ENCODE results near the gene SNU13.
"Not testable (repeated sequence)": the region's sequence is repeated elsewhere in the genome, so short reads cannot be mapped to it uniquely, and the experiment has no call there.

Gene SNU13

DNA sequence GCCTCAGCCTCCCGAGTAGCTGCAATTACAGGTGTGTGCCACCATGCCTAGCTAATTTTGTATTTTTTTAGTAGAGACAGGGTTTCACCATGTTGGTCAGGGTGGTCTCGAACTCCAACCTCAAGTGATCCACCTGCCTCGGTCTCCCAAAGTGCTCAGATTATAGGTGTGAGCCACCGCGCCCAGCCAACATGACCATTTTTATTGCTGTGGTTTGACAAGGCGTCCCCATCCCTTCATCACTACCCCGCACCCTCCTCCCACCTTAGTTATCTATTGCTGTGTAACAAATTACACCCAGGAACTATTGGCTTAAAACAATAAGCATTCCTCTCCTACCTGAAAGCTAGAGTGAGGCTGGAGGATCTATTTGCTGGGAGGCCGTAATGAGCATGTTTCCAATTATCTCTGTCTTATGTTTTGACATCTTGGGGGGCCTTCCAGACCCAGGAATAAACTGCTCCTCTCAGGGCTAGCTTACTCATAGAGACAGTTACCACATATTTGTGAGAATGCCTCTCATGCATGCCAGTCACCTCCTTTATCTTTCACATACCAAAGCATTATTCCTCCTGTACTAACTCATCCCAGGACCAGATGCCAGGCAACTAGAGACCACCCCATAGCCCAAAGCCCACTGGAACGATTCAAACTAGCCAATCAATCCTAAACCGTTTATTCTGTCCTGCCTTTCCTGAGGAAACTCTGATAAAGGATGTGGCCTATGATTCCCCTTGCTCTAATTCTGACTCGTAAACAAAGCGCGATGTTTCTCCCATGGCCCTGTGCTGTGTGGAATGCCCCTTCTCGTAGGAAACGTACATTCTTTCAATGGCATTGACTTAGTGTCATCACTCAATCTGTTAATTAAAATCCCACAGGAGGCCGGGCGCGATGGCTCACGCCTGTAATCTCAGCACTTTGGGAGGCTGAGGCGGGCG is 19.4 kb downstream of the SNU13 start:
- Mint-ChIP-seq H3K4me3 (no peak overlapping the region), H3K27ac (no peak overlapping the region), H3K9me3 (no peaks in the 10 kb centered on the region), H3K4me1 (peaks cover 4 to 10% of the 10 kb centered on the region in 2 donors), H3K36me3 (peaks cover 16 to 43% of the 10 kb centered on the region in 2 donors), H3K27me3 (no peaks in the 10 kb centered on the region)
- DNase-seq (no peak), ATAC-seq (replicated peaks) (no peak)

DNA sequence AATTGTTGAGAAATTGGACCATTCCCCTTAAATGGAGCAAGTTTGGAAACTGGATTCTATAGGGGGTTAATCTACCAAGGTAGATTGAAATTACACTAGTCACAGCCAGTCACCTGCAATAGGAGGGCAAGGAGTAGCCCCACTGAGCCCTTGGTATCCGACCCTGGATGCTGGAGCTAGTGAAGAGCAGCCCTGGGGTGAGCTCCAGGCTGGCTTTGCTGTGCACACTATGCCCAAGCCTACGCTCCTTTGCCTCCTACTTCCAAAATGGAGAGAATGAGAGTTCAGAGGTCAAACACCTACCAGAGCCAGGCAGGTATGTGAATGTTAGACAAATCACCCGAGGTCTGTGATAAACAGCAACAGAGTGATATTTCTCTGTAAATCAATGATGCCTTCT is 23.7 kb downstream of the SNU13 start:
- no peak for ATAC-seq (replicated peaks)
- no peaks in the 10 kb centered on the region for H3K9me3 Mint-ChIP-seq
- DNase-seq = no peak
- peaks cover 37 to 47% of the 10 kb centered on the region in 2 donors for H3K36me3 Mint-ChIP-seq
- peaks cover 2 to 8% of the 10 kb centered on the region in 2 donors for H3K4me1 Mint-ChIP-seq
- H3K27me3 Mint-ChIP-seq = no peaks in the 10 kb centered on the region
- H3K27ac Mint-ChIP-seq = peak overlapping the region; percentile 20
- H3K4me3 Mint-ChIP-seq = no peak overlapping the region

- H3K4me3 Mint-ChIP-seq = no peak overlapping the region
- peaks cover 2 to 8% of the 10 kb centered on the region in 2 donors for H3K4me1 Mint-ChIP-seq
- H3K27ac Mint-ChIP-seq = peak overlapping the region; percentile 59
- H3K9me3 Mint-ChIP-seq = no peaks in the 10 kb centered on the region
- H3K36me3 Mint-ChIP-seq = peaks cover 39 to 47% of the 10 kb centered on the region in 2 donors
- no peaks in the 10 kb centered on the region for H3K27me3 Mint-ChIP-seq
- DNase-seq = no peak
- no peak for ATAC-seq (replicated peaks)
Observed at GRCh38 chr22:41664490-41664889, 24.2 kb downstream of the SNU13 start.

DNA sequence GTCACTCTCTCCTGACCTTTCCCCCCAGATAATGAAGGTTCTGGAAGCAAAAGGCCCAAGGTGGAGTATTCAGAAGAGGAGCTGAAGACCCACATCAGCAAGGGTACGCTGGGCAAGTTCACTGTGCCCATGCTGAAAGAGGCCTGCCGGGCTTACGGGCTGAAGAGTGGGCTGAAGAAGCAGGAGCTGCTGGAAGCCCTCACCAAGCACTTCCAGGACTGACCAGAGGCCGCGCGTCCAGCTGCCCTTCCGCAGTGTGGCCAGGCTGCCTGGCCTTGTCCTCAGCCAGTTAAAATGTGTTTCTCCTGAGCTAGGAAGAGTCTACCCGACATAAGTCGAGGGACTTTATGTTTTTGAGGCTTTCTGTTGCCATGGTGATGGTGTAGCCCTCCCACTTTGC is 25.1 kb downstream of the SNU13 start:
- H3K9me3 Mint-ChIP-seq; H3K4me1 Mint-ChIP-seq; H3K27me3 Mint-ChIP-seq; H3K4me3 Mint-ChIP-seq; DNase-seq; ATAC-seq (replicated peaks): not testable (repeated sequence)
- Mint-ChIP-seq H3K27ac (peak overlapping the region; percentile 56), H3K36me3 (peaks cover 36 to 42% of the 10 kb centered on the region in 2 donors)

- H3K36me3 Mint-ChIP-seq = peaks cover 32 to 48% of the 10 kb centered on the region in 2 donors
Observed at GRCh38 chr22:41661713-41662112, 27.0 kb downstream of the SNU13 start.

GRCh38 chr22:41661088-41661487 is 27.6 kb downstream of the SNU13 start:
- H3K27me3 Mint-ChIP-seq = no peaks in the 10 kb centered on the region
- ATAC-seq (replicated peaks) = no peak
- H3K4me3 Mint-ChIP-seq = no peak overlapping the region
- peaks cover 32 to 48% of the 10 kb centered on the region in 2 donors for H3K36me3 Mint-ChIP-seq
- H3K9me3 Mint-ChIP-seq = no peaks in the 10 kb centered on the region
- no peaks in the 10 kb centered on the region for H3K4me1 Mint-ChIP-seq
- peak overlapping the region; percentile 2 for H3K27ac Mint-ChIP-seq
- no peak for DNase-seq

More at GRCh38 chr22:41661713-41662112, 27.0 kb downstream of the SNU13 start:
- DNase-seq = no peak
- no peaks in the 10 kb centered on the region for H3K9me3 Mint-ChIP-seq
- H3K27ac Mint-ChIP-seq = peak overlapping the region; percentile 2
- H3K4me3 Mint-ChIP-seq = no peak overlapping the region
- H3K27me3 Mint-ChIP-seq = no peaks in the 10 kb centered on the region
- no peak for ATAC-seq (replicated peaks)
- H3K4me1 Mint-ChIP-seq = peaks cover 0 to 2% of the 10 kb centered on the region in 2 donors

- Mint-ChIP-seq H3K27me3 (no peaks in the 10 kb centered on the region), H3K4me1 (no peaks in the 10 kb centered on the region), H3K4me3 (no peak overlapping the region), H3K27ac (peak overlapping the region; percentile 6), H3K9me3 (no peaks in the 10 kb centered on the region), H3K36me3 (peaks cover 33 to 48% of the 10 kb centered on the region in 2 donors)
- DNase-seq (no peak), ATAC-seq (replicated peaks) (no peak)
Observed at GRCh38 chr22:41660416-41660815, 28.3 kb downstream of the SNU13 start.

- no peak for ATAC-seq (replicated peaks)
- Mint-ChIP-seq H3K27ac (no peak overlapping the region), H3K27me3 (no peaks in the 10 kb centered on the region), H3K4me1 (no peaks in the 10 kb centered on the region), H3K9me3 (no peaks in the 10 kb centered on the region), H3K36me3 (peaks cover 30 to 44% of the 10 kb centered on the region in 2 donors), H3K4me3 (no peak overlapping the region)
- no peak for DNase-seq
Observed at GRCh38 chr22:41659941-41660340, 28.7 kb downstream of the SNU13 start.

DNA sequence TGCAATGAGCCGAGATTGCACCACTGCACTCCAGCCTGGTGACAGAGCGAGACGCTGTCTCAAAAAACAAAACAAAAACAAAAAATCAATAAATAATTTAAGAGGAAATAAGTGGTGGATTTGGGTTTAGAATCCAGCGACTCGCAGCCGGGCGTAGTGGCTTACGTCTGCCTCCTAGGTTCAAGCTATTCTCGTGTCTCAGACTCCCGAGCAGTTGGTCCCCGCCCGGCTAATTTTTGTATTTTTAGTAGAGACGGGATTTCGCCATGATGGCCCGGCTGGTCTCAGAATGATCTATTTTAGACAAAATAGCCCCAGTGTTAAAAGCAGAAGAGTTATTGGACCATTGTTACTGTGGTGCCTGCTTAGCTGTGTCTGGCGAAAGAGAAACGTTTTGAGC is 29.8 kb downstream of the SNU13 start:
- H3K27ac Mint-ChIP-seq = no peak overlapping the region
- H3K4me1 Mint-ChIP-seq = no peaks in the 10 kb centered on the region
- DNase-seq = no peak
- ATAC-seq (replicated peaks) = no peak
- no peak overlapping the region for H3K4me3 Mint-ChIP-seq
- H3K9me3 Mint-ChIP-seq = no peaks in the 10 kb centered on the region
- H3K27me3 Mint-ChIP-seq = no peaks in the 10 kb centered on the region
- H3K36me3 Mint-ChIP-seq = peaks cover 34 to 35% of the 10 kb centered on the region in 2 donors

DNA sequence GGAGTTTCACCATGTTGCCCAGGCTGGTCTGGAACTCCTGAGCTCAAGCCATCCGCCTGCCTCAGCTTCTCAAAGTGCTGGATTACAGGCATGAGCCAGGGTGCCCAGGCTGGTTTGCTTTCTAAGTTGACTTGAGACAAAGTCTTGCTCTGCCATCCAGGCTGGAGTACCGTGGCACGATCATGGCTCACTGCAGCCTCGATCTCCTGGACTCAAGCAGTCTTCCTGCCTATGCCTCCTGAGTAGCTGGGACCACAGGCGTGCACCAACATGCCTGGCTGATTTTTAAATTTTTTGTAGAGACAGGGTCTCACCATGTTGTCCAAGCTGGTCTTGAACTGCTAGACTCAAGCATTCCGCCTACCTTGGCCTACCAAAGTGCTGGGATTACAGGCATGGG is 31.0 kb downstream of the SNU13 start:
- Mint-ChIP-seq H3K36me3 (peaks cover 36 to 37% of the 10 kb centered on the region in 2 donors), H3K4me3 (no peak overlapping the region), H3K27ac (no peak overlapping the region), H3K4me1 (no peaks in the 10 kb centered on the region), H3K9me3 (no peaks in the 10 kb centered on the region), H3K27me3 (no peaks in the 10 kb centered on the region)
- no peak for ATAC-seq (replicated peaks)
- DNase-seq = no peak

DNA sequence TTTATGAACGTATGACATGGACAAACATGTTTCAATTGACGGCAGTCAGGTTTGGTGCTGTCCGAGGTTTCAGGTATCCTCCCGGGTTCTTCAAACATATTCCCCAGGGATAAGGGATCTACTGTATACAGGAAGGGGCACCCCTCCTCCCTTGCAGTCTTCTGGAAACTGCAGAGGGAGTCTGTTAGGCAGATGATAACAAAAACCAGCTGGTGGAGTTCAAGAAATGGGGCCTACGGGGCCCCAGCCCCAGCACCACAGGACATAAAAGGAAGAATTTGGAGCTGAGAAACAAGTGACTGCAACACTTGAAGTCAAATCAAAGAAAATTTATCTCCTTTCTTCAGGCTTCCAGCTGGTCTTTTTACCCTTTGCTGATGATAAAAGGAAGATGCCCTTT is 32.1 kb downstream of the SNU13 start:
- Mint-ChIP-seq H3K27ac (no peak overlapping the region), H3K27me3 (no peaks in the 10 kb centered on the region), H3K4me1 (no peaks in the 10 kb centered on the region), H3K4me3 (no peak overlapping the region), H3K36me3 (peaks cover 35 to 43% of the 10 kb centered on the region in 2 donors), H3K9me3 (no peaks in the 10 kb centered on the region)
- ATAC-seq (replicated peaks) = no peak
- no peak for DNase-seq

GRCh38 chr22:41654322-41654721 is 34.3 kb downstream of the SNU13 start:
- Mint-ChIP-seq H3K4me1 (no peaks in the 10 kb centered on the region), H3K4me3 (no peak overlapping the region), H3K27me3 (no peaks in the 10 kb centered on the region), H3K36me3 (peaks cover 22 to 39% of the 10 kb centered on the region in 2 donors), H3K9me3 (no peaks in the 10 kb centered on the region), H3K27ac (no peak overlapping the region)
- DNase-seq (no peak), ATAC-seq (replicated peaks) (no peak)

- no peak overlapping the region for H3K4me3 Mint-ChIP-seq
- no peak overlapping the region for H3K27ac Mint-ChIP-seq
- H3K27me3 Mint-ChIP-seq = no peaks in the 10 kb centered on the region
- peaks cover 32 to 36% of the 10 kb centered on the region in 2 donors for H3K36me3 Mint-ChIP-seq
- no peak for ATAC-seq (replicated peaks)
- H3K4me1 Mint-ChIP-seq = peaks cover 1 to 10% of the 10 kb centered on the region in 2 donors
- DNase-seq = no peak
- no peaks in the 10 kb centered on the region for H3K9me3 Mint-ChIP-seq
Observed at GRCh38 chr22:41650821-41651220, 37.8 kb downstream of the SNU13 start.

DNA sequence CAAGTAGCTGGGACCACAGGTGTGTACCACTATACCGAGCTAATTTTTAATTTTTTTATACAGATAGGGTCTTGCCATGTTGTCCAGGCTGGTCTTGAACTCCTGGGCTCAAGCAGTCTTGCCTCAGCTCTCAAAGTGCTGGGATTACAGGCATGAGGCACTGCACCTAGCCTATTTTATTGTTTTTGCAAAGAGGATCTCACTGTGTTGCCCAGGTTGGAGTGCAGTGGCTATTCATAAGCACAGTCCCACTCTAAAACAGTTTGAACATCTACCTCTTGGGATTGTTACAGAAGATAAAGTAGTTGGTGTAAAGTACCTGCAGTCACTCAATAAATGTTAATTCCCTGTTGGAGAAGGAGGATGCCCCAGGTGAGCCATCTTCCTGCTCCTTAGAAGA is 38.4 kb downstream of the SNU13 start:
- no peak for DNase-seq
- Mint-ChIP-seq H3K4me1 (peaks cover 1 to 10% of the 10 kb centered on the region in 2 donors), H3K9me3 (no peaks in the 10 kb centered on the region), H3K4me3 (no peak overlapping the region), H3K36me3 (peaks cover 28 to 34% of the 10 kb centered on the region in 2 donors), H3K27me3 (no peaks in the 10 kb centered on the region), H3K27ac (peak overlapping the region; percentile 14)
- no peak for ATAC-seq (replicated peaks)

GRCh38 chr22:41648432-41648831 is 40.2 kb downstream of the SNU13 start:
- Mint-ChIP-seq H3K4me3 (no peak overlapping the region), H3K27me3 (no peaks in the 10 kb centered on the region), H3K36me3 (peaks cover 22 to 37% of the 10 kb centered on the region in 2 donors), H3K4me1 (peaks cover 1 to 10% of the 10 kb centered on the region in 2 donors), H3K27ac (no peak overlapping the region), H3K9me3 (no peaks in the 10 kb centered on the region)
- ATAC-seq (replicated peaks) (no peak), DNase-seq (no peak)
